ENCODE measurements around the gene GGT6.

DNA sequence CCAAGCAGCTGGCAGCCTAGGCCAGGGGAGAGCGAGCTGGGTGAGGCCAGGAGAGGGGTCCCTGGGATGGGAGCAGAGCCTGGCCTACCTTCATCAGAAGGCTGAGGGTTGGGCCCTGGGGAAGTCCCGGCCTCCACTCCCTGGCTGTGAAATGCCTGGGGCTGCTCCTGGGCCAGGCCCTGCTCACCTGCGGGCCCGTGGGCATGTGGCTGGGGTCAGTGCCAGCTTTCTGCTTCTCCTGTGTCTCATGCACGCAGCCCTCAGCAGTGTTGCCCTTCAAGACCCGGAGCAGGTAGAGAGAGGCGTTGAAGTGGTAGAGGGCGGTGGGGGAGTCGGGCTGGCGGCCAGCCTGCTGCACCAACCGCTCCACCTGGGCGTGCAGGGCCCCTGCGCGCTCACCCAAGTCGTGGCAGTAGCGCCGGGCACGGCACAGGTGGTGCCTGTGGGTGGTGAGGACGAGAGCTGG, 17.6 kb downstream of the GGT6 start:
- TF ChIP-seq POLR2AphosphoS5 (IDR thresholded peaks at IDR 0.05) (no peak), EP300 (IDR thresholded peaks at IDR 0.05) (no peak)
- TF ChIP-seq, protein P1, sequence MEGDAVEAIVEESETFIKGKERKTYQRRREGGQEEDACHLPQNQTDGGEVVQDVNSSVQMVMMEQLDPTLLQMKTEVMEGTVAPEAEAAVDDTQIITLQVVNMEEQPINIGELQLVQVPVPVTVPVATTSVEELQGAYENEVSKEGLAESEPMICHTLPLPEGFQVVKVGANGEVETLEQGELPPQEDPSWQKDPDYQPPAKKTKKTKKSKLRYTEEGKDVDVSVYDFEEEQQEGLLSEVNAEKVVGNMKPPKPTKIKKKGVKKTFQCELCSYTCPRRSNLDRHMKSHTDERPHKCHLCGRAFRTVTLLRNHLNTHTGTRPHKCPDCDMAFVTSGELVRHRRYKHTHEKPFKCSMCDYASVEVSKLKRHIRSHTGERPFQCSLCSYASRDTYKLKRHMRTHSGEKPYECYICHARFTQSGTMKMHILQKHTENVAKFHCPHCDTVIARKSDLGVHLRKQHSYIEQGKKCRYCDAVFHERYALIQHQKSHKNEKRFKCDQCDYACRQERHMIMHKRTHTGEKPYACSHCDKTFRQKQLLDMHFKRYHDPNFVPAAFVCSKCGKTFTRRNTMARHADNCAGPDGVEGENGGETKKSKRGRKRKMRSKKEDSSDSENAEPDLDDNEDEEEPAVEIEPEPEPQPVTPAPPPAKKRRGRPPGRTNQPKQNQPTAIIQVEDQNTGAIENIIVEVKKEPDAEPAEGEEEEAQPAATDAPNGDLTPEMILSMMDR (IDR thresholded peaks at IDR 0.05) = no peak
